ENCODE results near the gene ATP5PB.
A peak's percentile ranks its signal among the peaks of the same experiment; 100 is the strongest.

Gene ATP5PB

DNA sequence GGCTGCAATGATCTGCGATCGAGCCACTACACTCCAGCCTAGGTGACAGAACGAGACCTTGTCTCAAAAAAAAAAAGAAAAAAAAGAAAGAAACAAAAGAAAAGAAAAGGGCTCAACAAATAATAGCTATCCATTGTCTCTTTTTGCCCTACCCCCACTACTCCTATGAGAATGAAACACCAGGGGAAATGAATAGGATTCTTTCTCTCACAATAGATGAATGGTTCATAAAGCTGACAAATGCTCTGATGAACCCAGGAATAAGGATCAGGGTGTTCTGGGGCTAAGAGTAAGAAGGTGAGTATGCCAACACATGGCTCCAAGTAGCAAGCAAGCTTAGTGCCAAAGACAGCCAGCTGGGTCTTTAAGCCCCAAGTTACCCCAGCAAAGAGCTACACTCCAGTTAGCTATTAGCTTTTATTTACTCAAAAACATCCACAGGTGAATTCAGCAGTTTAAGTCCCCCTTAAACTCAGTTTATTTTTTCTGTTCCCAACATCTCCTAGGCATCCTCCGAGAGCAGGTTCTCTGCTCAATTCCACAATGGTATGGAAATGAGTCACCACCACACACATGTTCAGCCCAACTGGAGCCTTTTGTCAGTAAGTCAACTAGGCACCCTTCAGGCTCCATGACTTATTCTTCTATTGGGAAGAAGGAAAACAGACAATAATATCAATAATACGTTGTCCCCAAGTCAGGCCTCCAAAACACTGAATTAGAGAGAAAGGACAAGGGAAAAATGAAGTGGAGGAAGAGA, 49.9 kb downstream of the ATP5PB start:
- no peak for DNase-seq
- H3K27me3 Mint-ChIP-seq, result no peaks in the 10 kb centered on the region
- peaks cover 1% of the 10 kb centered on the region for H3K36me3 Mint-ChIP-seq (ENCODE audit: low read depth)
- H3K27ac Mint-ChIP-seq, result no peak overlapping the region
- peaks cover 47% of the 10 kb centered on the region for H3K4me1 Mint-ChIP-seq (ENCODE audit: low read depth)
- peaks cover 19% of the 10 kb centered on the region for H3K9me3 Mint-ChIP-seq
- H3K4me3 Mint-ChIP-seq, result no peak overlapping the region

DNA sequence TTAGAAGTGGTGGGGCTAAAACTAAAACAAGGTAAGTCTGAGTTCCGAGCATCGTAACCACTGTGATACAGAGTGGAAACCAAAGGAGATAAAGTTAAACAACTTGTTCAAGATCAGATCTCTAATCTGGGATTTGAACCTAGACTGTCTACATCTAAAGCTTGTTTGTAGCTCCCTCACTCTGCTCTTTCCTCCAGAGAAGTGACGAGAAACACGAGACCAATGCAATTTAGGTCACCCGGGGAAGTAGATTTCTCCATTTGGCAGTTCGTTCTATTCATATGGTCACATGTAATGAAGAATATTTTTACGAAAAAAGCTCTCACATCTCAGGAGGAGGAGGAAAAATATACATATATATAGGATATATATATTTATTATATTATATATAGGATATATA, 52.4 kb downstream of the ATP5PB start:
- DNase-seq, result no peak

DNA sequence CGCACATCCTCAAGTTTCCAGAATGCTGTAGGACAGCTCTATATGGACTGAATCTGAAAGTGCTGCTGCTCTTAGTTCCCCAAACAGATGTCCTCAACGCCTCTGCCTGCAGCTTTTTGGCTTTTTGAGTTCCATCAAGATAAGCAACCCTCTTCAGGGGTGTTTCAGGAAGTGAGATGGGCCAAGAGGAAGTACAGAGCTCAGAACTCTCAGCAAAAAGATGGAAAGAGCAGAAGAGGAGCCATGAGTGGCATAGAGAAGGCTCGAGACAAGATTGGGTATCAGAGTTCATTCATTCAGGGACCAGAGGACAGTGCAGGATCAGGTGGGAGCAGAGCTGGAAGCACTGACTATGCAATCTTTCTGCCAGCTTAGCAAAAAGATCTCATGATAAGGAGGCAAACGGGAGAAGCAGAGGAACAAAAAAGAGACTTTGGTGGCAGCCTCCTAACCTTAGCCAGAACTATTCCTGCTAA, 54.4 kb downstream of the ATP5PB start, which contains the start of the genes ADORA3 and TMIGD3:
Gene ADORA3, minus strand, starts transcription at position 49 of the 476 bp plus-strand sequence. CDS start 279 bp downstream, outside the sequence.
Gene TMIGD3, minus strand, starts transcription at position 49 of the 476 bp plus-strand sequence. CDS start 279 bp downstream, outside the sequence.
- Mint-ChIP-seq H3K4me3 (no peak within 1 kb of the TSS), H3K27me3 (no peaks in the 10 kb centered on the region), H3K4me1 (ENCODE audit: low read depth) (peaks cover 60% of the 10 kb centered on the region), H3K27ac (no peak within 1 kb of the TSS), H3K9me3 (no peaks in the 10 kb centered on the region), H3K36me3 (ENCODE audit: low read depth) (no peaks in the 10 kb centered on the region)
- no peak for DNase-seq

More for the DNA sequence above, 52.4 kb downstream of the ATP5PB start:
- H3K4me3 Mint-ChIP-seq, result no peak overlapping the region
- no peaks in the 10 kb centered on the region for H3K27me3 Mint-ChIP-seq
- H3K4me1 Mint-ChIP-seq (ENCODE audit: low read depth), result peaks cover 62% of the 10 kb centered on the region
- no peak overlapping the region for H3K27ac Mint-ChIP-seq
- H3K36me3 Mint-ChIP-seq (ENCODE audit: low read depth), result peaks cover 1% of the 10 kb centered on the region
- peaks cover 7% of the 10 kb centered on the region for H3K9me3 Mint-ChIP-seq

DNA sequence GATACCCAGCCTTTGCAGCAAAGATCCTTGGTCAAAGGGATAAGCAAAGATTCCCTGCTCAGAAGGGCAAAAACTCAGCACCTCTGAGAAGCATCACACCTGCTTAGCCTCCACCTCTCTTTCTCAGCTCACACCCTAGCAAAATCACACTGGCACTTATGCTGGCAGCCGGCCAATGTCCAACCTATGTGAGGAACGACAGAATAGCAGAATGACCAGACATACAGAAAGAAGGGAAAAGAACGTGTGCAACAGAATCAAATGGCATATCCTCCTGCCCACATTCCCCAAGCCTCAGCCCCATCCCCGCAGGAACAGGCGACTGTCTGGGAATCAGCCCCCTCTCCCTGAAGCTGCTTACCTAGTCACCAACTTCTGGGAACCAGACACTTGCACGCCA, 54.8 kb downstream of the ATP5PB start:
- Mint-ChIP-seq H3K27ac (no peak overlapping the region), H3K9me3 (no peaks in the 10 kb centered on the region), H3K27me3 (no peaks in the 10 kb centered on the region), H3K36me3 (ENCODE audit: low read depth) (no peaks in the 10 kb centered on the region), H3K4me3 (no peak overlapping the region), H3K4me1 (ENCODE audit: low read depth) (peaks cover 64% of the 10 kb centered on the region)
- no peak for DNase-seq

DNA sequence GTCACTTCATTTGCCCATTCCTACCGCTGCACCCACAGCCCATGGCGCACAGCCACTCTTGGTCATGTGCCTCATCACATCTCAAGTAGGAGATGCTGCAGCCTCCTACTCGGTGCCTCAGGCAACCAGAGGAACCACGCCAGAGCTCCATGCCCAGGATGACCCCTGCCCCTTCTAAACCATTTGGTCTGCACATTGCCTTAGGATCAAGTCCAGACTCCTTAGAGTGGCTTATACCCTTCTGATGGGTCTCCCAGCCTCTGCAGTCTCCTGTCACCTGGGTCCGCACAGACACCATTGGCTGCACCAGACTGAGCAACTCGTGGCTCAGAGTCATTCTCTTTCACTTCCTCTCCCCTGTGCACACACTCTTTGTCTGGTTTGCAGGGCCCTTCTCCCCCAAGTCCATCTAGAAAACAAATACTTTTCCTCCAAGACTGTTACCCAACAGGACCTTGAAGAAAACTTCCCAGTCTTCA, 56.4 kb downstream of the ATP5PB start:
- no peak for DNase-seq
- Mint-ChIP-seq H3K36me3 (ENCODE audit: low read depth) (no peaks in the 10 kb centered on the region), H3K9me3 (no peaks in the 10 kb centered on the region), H3K27ac (peak overlapping the region; percentile 81), H3K4me1 (ENCODE audit: low read depth) (peaks cover 71% of the 10 kb centered on the region), H3K27me3 (no peaks in the 10 kb centered on the region), H3K4me3 (no peak overlapping the region)

DNA sequence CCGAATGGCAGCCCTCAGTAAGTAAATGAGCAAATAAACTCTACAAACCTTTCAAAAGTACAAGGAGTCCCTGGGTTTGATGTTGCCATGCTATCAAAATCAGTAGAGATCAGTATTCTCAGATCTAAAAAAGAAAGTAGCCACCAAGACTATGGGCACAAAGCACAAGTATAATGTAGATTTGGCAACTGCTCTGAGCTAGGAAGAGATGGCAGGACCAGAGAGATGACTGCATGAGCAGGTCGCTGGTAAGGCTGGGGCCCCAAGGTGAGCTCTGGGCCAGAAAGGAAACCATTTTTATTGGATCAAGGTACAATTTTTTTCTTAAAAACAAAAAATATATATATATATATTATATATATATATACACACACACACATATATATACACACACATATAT, 57.3 kb downstream of the ATP5PB start:
- no peak overlapping the region for H3K4me3 Mint-ChIP-seq
- H3K36me3 Mint-ChIP-seq (ENCODE audit: low read depth), result no peaks in the 10 kb centered on the region
- H3K27ac Mint-ChIP-seq, result peak overlapping the region; percentile 81
- no peaks in the 10 kb centered on the region for H3K27me3 Mint-ChIP-seq
- peaks cover 68% of the 10 kb centered on the region for H3K4me1 Mint-ChIP-seq (ENCODE audit: low read depth)
- no peaks in the 10 kb centered on the region for H3K9me3 Mint-ChIP-seq
- no peak for DNase-seq

DNA sequence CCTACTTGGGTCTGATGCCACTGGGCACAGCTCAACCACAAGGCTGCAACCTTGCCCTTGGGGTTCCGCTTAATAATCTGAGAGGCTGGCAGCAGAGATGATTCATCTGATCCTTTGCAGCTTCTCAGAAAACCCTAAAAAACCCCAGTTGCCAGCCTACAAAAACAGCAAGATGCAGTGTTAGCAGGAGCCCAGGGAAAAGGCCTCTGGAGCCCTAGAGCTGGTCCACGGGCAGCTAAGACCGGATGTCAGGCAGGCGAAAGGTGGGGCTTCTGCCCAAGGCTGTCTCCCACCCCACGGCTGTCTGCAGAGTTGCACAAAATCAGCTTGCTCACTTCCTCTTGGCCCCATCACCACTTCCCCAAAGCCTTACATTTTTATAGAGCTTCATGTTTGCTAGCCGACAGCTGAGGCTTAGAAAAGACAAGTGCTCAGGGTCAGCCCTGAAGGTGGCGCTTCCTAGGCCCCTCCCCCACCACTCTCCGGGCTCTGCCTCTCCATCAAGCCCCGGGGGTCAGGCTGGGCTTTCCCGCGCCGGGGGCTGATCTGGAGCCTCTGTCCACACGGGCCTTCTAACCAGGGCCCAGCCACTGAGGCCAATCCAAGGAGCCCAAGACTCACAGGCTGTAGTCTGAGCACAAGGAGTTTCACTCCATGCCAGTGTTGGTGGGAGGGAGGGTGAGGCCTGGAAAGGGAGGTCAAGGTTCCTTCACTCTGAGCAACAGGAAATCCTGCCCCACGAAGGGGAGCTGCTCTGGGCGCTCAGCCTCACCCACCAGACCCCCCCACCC, 58.3 kb downstream of the ATP5PB start:
- Mint-ChIP-seq H3K27ac (peak overlapping the region; percentile 96), H3K4me1 (ENCODE audit: low read depth) (peaks cover 66% of the 10 kb centered on the region), H3K9me3 (no peaks in the 10 kb centered on the region), H3K27me3 (no peaks in the 10 kb centered on the region), H3K36me3 (ENCODE audit: low read depth) (no peaks in the 10 kb centered on the region), H3K4me3 (peak overlapping the region; percentile 66)
- DNase-seq, result peak; percentile 78

DNA sequence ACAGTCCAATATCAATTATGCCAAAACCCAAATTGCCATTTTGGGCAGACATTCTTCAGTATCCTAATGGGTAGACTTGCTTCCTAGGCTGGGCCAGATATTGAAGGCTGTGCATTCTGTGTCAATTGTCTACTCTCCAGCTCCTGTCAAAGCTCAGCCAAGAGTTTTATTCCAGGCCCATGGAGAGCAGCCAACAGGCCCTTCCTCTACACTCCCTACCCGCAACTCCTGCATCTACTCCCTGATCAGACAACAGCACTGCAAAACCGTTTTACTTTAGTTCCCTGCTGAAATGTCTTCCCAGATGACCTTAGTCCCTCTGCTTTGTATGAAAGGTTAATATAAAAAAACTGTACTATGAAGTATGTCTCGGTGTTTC, 60.7 kb downstream of the ATP5PB start:
- no peaks in the 10 kb centered on the region for H3K27me3 Mint-ChIP-seq
- no peak overlapping the region for H3K27ac Mint-ChIP-seq
- DNase-seq, result no peak
- H3K4me1 Mint-ChIP-seq (ENCODE audit: low read depth), result peaks cover 58% of the 10 kb centered on the region
- no peaks in the 10 kb centered on the region for H3K36me3 Mint-ChIP-seq (ENCODE audit: low read depth)
- H3K9me3 Mint-ChIP-seq, result no peaks in the 10 kb centered on the region
- H3K4me3 Mint-ChIP-seq, result no peak overlapping the region

DNA sequence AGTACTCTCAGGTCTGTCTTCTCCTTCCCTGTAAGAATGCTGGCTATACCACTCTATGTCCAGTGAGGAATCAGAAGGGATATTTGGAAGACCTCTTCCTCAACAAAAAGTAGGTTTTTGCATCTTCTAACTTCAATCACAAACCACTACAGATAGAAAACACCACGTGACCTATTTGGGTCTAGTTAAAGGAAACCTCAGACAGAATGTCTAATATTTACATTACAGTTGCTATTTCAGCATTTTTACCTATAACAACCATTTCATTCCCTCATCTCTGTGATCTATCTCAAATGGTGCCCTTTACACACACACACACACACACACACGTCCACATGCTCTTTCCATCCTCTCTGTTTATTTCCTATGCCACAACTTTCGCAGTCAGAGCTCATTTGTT, 62.1 kb downstream of the ATP5PB start:
- Mint-ChIP-seq H3K36me3 (ENCODE audit: low read depth) (no peaks in the 10 kb centered on the region), H3K27ac (no peak overlapping the region), H3K4me1 (ENCODE audit: low read depth) (peaks cover 57% of the 10 kb centered on the region), H3K27me3 (no peaks in the 10 kb centered on the region), H3K4me3 (no peak overlapping the region), H3K9me3 (no peaks in the 10 kb centered on the region)
- no peak for DNase-seq

All from activated T-cell treated with anti-CD3 and anti-CD28 coated beads, Interleukin-2, amount 50 U/mL, for 24 hours (primary cell).